Fibroblast of skin of left quadriceps (primary cell): Measurements from ENCODE around the gene CD40.
"Not testable (repeated sequence)": the region's sequence is repeated elsewhere in the genome, so short reads cannot be mapped to it uniquely, and the experiment has no call there.

Source experiments
- DNase-seq, 2 experiments: peaks; one replicate each; pipeline ENCODE4 v3.0.0-alpha.2; 2013; ENCODE audit warnings: low read depth in 2 of 2

Gene CD40

DNA sequence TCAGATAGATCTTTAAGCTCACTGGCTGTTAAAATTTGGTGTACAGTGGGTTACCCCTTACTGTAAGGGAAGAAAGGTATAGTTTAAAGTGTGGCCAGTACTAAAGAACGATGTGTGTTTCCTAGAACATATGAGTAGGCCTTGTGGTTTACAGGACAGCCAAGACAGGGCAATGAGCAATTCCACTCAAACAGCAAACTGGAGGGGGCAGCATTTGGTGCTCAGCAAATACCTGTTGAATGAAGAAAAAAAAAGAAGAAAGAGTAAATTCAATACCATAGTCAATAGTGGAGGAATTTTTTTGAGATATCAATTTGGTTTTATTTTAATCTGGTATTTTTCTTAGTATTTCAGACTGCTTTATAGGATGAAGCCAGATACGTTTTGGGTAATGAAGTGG is 24.6 kb upstream of the CD40 start:
- no peak for DNase-seq

GRCh38 chr20:46099491-46100287 is 18.4 kb upstream of the CD40 start:
- DNase-seq = no peak

DNA sequence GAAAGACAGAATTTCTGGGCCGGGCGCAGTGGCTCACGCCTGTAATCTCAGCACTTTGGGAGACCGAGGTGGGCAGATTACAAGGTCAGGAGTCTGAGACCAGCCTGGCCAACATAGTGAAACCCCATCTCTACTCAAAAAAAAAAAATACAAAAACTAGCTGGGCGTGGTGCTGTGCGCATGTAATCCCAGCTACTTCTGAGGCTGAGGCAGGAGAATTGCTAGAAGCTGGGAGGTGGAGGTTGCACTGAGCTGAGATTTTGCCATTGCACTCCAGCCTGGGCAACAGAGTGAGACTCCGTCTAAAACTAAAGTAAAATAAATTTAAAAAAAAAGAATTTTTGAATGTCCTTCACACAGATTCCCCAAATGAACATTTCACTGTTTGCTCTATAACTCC is 17.7 kb upstream of the CD40 start:
- not testable (repeated sequence) for DNase-seq

DNA sequence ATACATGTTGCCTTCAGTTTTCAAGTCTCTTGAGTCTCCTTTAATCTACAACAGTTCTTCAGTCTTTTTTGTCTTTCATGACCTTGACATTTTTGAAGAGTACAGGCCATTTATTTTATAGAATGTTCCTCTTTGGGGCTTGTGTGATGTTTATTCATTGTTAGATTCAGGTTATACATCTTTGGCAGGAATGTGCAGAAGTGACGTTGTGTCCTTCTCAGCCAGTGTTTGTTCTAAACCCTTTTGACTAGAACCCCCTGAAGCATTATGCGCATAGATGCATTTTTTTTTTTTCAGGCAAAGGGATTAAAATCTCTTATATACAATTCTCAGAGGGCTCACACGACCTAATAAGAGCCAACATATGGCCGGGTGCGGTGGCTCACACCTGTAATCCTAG is 17.1 kb upstream of the CD40 start:
- no peak for DNase-seq

- DNase-seq = no peak
Observed at GRCh38 chr20:46101957-46102356, 16.2 kb upstream of the CD40 start.

GRCh38 chr20:46102940-46103339 is 15.2 kb upstream of the CD40 start:
- DNase-seq = no peak

DNA sequence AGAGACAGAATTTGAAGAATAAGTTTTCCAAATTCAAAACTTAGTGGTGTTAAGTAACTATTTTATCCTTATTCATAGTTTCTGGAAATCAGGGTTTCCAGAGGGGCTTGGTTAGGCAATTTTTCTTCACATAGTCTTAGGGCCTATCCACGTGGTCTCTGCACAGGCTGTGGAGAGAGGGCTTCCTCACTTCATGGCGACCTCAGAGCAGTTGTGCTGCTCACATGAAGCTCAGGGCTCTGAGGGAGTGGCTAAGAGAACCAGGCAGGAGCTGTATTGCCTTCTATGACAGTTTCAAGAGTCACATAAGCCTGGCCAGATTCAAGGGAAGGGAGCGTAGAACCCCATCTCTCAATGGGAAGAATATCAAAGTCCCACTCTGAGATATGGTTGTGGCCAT is 13.9 kb upstream of the CD40 start:
- DNase-seq = no peak

- no peak for DNase-seq
Observed at GRCh38 chr20:46107061-46107460, 11.1 kb upstream of the CD40 start.

- no peak for DNase-seq
Observed at GRCh38 chr20:46108435-46108841, 9.7 kb upstream of the CD40 start.

- DNase-seq = no peak
Observed at GRCh38 chr20:46108976-46109375, 9.1 kb upstream of the CD40 start.

DNA sequence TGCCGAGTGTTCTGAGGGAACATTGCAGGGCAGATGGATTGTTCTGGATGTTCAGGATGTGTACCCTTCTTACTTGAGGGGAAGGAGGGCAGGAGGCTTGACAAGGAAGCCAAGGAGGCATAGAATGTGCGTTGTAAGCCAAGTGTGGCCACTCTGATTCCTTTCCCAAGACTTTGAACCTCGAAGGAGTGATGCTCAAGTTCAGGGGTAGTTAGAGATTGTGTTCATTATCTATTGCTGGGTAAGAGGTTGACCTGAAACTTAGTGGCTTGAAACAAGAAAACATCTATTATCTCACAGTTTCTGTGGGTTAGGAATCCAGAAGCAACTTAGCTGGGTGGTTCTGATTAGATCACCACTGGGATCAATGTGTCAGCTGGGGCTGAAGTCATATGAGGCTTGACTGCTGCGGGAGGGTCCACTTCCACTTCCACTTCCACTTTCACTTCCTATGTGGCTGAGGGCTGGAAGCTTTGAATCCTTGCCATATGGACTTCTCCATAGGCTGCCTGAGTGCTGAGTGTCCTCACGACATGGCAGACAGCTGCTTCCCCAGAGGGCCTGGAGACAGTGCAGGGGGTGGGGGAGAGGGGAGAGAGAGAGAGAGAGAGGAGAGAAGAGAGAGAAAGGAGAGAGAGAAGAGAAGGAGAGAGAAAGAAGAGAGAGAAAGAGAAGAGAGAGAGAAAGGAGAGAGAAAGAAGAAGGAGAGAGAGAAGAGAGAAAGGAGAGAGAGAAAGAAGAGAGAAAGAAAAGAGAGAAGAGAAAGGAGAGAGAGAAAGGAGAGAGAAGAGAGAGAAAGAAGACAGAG is 6.9 kb upstream of the CD40 start:
- DNase-seq = no peak

- no peak for DNase-seq
Observed at GRCh38 chr20:46111836-46112212, 6.3 kb upstream of the CD40 start.

DNA sequence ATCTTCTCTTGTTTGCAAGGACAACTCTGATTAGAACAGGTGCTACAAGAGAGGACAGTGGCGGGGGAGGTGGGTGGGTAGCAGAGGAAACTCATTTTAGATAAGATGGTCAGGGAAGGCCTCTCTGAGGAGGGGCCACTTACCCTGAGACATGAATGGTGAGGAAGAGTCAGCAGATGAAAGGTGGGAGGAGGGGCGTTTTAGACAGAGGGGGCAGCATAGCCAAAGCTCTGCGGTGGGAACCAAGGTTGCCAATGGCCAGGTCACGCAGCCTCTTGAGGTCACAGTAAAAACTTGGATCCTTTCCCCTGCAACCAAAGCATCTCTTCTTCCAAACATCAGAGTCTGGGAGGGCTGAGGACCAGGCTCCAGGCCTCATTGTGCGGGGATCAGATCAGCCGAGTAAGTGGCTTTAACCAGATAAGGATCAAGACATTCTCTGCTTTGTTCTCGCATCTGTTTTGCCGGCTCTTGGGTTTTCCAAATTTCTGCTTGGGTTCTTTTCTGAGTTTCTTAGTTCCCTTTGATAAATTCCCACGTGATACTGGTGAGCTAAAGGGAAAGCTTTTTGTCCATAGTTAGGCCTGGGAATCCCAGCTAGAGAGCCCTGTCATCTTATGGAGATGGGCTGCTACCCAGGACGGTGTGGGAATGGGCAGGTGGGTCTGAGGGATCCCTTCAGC is 5.5 kb upstream of the CD40 start:
- no peak for DNase-seq

DNA sequence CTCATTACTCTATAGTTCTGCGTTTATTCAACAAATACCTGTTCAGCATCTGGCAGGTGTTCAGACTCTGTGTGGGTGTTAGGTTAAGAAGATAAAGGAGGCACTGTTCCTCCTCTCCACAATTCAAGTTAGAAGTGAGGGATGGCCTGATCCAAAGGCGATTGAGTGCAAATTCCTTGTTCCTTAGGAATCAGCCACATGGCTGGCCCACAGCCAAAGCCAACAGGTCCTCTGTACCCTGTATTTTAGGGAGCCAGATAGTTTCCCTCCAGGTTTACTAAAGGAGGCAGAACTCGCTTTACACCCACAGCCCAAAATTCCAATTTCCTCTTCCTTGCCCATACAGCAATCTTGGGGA is 5.0 kb upstream of the CD40 start:
- DNase-seq = no peak

- no peak for DNase-seq
Observed at GRCh38 chr20:46114449-46114848, 3.7 kb upstream of the CD40 start.

DNA sequence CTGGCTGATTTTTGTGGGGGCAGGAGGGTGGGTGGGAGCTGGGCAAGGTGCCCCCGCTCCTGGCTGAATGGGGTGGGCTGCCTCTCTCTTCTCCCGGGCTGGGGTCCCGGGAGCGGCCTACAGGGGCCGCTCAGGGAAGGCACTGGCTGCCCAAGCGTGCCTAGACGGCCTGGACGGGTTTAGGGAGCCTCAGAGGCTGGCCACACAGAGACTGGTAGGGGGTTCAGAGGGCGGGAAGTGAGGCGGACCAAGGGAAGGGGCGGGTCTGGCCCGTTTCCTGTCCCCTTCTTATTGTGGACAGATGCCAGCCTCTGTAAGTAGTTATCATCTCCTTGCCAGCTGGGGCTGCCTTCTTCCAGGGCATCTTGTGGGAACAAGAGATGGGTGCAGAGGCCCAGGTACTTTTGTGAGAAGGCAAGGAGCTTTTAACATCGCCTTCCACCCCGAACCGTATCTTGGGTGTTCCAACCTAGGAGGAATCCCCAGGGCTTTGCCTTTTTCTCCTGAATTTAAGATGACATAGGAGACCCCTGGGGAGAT is 437 bp downstream of the CD40 start:
- DNase-seq = no peak

- DNase-seq = no peak
Observed at GRCh38 chr20:46119028-46119546, 973 bp downstream of the CD40 start.

- DNase-seq = no peak
Observed at GRCh38 chr20:46119547-46119946, 1.4 kb downstream of the CD40 start.

DNA sequence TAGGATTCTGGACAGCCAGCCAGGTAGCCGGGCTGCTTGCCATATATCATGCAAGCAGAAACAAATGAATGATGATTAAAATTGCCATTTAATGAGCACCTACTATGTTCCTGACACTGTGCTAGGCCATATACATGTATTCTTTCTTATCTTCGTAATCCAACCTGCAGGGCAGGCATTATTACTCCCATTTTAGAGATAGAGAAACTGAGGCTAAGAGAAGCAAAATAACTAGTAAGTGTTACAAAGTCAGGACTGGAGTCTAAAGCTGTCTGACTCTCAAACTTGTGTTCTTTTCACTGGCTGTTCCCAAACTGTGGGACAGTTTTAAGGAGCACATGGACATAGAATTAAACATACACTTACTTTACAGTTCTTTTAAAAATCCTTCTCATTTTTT is 2.0 kb downstream of the CD40 start:
- no peak for DNase-seq

DNA sequence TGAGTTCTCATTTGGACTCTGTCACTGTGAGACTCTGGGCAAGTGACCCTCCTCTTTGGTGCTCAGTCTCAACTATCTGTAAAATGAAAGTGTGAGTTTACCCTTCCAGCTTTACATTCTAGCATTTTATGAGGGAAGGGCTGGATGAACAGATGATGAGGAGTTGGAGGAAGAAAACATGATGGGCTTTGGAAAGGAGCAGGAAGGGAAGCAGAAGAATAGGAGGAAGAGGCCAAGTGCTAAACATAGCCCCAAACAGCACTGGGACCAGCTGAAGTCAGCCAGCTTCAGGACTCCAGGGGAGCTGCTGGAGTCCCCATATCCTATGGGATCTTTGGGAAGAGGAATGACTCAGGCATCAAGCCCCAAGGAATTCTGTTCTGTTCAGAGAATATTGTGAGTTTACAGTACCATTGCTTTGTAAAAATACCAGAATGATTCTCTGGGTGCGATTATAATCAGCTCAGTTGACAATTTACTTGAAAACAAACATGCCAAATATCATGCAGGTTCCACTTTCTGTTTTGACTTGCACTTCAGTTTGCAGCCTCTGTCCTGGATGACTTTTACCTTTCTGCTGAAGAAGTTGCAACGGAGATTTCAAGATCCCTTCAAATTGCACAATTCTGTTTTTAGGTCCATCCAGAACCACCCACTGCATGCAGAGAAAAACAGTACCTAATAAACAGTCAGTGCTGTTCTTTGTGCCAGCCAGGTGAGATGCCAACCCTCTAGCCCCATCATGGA is 3.2 kb downstream of the CD40 start:
- no peak for DNase-seq

DNA sequence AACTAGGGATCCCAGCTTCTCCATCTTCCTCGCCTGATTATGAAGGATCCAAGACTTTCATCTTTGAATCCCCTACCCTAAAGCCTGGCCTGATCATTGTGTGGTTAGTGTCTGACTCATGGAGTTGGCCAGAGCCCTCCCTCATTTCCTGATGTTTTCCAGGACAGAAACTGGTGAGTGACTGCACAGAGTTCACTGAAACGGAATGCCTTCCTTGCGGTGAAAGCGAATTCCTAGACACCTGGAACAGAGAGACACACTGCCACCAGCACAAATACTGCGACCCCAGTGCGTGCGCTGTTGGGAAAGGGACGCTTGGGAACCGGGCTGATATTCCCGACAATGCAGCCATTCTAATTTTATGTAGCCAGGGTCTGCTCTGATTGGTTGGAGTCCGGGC is 4.0 kb downstream of the CD40 start:
- peak; percentile 20 to 25 for DNase-seq
